HG03064 (cell line): ENCODE data around the gene IQGAP2.

Source experiments
- ATAC-seq: cut with Tn5 transposase; IDR thresholded peaks from one replicate; pipeline ENCODE4 v1.9.1; 2021; ENCODE audit warnings: low read depth; ENCODE audit not compliant: unreplicated experiment

The IQGAP2 gene

DNA sequence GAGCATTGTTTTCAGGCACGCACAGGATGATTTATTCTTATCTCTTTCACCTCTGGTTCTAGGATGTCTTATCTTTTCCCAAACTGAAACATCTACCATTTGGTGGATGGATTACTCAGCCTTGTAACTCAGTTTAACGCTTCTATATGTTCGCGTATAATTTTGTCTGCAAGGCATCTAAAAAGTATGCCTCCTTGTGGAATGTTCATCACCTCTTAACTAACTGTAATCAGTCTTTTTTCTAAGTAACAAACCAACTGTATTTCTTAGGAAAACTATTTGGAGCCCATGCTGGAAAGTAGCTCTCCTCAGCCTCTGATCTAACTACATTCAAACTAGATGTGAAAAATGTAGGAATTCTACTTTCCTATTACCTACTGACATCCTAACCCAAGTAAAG, 231.6 kb downstream of the IQGAP2 start:
- no peak for ATAC-seq

DNA sequence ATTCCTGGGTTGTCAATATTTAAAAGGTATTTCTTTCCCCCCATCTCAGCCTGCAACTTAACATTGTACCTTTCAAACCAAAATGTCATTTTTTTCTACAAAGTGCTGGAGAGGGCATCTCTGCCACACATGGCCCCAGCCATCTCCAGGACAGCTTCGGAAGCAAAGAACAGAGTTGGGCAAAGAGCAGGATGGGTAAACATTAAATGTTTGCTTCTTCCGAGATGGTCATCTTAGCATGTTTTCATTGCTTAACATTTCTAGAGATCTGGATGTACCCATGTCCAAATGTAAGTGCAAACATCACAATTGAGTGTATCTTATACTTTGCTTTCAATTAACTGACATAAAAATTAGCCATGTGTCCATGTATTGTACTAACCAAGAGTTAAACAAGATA, 234.4 kb downstream of the IQGAP2 start:
- ATAC-seq, result no peak

DNA sequence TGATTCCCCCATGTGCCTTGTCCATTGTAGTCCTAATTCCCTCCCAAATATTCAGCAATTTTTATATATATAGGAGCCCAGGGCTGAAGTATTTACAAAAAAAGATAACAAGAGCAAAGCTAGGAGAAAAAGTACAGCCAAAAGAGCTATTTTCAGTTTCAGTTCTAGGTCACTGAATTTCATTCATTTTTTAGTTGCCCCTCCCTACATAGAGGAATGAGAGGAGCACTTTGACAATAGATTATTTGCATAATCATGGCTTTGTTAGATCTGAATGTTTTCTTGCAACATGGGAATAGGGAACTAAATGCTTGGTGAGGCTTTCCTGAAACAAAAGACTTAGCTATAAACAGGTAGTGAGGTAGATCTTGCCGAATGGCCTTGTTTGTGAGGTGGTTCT, 235.4 kb downstream of the IQGAP2 start:
- no peak for ATAC-seq

DNA sequence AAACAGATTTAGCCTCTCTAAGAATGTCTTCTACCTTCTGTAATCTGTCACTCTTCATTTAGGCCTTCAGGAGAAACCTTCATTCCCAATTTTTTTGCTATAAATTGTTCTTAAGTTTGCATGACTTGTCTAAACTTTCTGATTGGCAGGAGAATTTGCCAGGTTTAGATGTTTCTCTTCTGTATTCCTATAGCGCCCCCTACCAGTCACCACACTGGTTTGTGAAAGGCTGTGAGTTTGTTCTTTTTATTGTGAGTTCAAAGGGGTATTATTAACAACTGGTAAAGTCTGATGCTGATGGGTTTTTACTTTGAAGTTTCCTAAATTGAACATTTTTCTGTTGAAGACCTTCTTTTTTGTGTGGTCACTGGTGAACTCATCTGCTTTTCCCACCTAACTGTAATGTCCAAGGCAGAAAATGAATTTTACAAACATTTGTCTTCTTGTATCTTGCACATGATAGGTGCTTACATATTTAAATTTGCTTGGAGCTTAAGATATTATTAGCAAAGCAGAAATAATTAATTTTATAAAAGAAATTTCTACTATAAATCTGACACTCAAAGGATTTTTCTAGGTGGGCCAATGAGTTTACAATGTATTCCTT, 238.5 kb downstream of the IQGAP2 start:
- ATAC-seq, result no peak

DNA sequence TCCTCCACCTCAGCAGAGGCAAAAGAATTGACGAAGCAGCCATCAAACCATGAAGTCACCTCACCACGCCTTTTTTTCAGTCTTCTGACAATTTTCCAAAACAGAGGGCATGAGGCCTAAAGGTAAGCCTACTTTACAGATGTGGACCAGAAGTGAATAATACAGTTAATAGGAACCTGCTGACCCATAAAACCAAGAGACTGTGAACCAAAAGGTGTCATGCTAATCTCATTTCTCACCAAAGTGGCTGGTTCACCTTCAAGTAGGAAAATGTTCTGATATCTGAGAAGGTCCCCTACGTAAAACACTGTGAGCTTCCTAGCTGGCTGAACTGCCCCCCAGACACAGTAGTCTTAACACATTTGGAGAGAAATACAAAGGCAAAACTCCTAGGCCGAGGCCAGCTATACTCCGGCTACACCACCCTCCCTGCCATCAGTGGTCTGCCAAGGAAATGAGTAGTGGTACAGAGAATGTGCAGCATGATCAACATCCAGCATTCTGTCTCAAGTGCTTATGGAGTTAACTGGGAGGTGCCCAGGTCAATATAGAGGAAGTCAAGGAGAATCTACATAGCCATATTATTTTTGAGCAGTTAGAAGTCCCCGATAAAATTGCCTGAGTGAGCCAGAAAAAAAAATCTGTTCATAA, 239.4 kb downstream of the IQGAP2 start:
- no peak for ATAC-seq

DNA sequence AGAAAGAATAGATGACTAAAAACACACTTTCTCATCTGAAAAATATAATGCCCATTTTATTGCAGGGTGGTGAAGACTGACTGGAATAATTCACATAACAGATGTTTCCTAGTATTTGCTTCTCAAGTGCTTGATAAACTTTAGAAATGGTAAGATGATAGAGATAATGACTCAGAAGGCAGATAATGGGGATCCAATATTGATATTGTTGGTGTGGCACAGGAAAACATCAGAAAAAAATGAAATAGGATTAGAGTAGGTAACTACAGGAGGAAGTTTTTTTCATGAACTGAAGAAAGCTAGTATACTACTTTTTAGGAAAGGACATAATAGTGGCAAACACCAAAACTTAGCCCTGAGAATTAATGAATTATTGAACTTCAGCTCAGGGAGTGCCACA, 240.3 kb downstream of the IQGAP2 start:
- ATAC-seq, result no peak

DNA sequence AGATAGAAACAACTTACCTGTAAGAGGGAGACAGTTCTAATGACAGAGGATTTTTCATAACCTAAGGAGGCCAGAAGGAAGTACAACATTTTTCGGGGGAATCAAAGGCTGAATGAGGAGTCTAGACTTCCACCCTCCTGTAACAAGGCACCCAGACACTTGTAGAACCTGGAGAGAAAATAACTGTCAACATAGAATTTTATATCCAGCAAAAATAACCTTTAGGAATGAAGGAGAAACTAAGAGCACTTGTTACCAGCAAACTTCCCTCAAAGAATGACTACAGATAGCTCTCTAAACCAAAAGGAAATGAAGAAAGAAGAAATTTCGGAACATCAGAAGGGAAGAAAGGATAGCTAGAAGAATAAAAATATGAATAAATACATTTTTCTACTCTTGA, 246.1 kb downstream of the IQGAP2 start:
- no peak for ATAC-seq

DNA sequence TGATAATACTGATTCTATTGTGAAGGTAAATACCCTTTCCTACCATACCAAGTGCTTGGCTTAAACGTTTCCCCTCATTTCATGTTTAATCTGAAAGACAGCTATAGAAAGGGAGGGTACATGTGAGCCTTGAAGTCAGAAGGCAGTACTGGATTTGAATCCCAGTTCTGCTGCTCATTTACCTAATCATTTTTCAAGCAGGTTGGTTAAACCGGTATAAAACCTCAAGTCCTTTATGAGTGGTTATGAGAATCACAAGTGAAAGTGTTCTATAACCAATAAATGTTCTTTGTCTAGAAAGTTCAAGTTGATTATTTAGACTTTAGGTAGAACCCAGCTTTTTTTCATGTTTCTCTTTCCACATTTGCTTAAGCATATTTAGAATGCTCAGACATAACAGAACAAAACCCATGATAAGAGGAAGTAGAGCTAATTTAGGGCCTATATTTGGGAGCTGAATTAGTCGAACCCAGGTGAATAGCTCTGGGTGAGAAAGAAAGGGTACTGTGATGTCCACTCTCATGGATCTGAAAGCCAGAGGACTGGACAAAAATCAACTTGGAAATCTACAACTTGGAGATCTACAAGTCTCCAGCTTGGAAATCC, 249.8 kb downstream of the IQGAP2 start:
- no peak for ATAC-seq

DNA sequence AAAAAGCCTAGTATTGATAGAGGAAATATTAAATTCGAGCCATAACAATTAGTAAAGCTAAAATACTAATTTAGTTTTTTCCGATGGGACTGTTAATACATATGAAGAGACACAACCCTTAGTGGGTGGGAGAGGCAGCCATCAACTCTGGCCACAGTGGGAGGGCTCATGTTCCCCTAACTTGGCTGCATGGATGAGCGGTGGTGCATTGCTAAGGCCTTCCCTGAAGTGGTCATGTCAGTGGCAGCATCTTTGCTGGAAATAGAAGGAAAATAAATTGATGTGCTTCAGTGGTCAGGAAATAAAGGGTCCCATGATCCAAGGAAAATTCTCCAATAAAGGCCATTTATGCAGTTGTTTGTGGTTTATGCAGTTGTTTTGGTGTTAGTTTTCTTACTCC, 254.0 kb downstream of the IQGAP2 start:
- ATAC-seq, result no peak

DNA sequence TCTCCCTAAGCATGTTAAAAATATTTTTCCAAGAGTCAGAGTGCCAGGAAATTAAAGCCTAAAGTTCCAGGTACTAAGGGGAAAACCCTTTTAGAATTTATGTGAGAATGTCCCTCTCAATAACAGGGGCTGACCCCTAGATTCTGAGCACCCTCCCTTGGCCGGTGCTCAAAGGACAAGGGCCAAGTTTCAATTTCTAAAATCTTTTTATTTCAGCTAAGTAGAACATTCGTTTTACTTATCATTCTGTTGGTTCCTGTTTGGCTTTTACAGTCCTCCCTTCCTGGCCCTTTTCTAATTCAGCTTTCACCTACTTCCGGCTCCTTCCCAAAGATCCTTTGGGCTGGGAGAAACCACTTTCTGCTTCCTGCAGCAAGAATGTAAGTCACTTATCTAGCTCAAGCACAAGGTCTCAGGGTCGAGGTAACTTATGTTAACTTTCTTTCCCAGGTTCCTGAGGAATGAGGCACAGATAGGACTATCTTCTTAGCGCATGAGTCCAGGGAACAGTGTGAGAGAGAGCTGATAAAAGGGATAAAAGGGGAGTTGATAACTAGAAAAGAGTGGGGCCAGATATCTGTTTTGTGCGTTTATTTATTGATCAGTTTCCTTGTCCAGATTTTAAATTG, 254.7 kb downstream of the IQGAP2 start:
- ATAC-seq, result no peak

DNA sequence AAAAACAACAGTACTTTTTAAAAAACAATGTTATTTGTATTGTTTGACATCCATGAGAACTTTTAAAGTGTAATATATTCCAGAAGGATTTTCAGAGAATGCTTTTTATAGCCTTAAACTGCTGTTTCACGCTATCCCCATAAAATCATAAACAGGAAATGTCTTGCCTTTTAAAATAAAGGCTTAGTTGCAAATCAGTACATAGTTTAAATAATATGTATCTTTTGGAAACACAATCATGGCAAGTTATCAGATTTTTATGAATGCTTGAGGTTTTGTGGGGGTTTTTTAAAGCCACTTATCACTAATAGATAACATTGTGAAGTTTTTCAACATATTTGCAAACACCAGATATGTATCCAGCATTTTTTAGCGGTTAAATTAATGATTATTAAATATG, 257.3 kb downstream of the IQGAP2 start:
- no peak for ATAC-seq

DNA sequence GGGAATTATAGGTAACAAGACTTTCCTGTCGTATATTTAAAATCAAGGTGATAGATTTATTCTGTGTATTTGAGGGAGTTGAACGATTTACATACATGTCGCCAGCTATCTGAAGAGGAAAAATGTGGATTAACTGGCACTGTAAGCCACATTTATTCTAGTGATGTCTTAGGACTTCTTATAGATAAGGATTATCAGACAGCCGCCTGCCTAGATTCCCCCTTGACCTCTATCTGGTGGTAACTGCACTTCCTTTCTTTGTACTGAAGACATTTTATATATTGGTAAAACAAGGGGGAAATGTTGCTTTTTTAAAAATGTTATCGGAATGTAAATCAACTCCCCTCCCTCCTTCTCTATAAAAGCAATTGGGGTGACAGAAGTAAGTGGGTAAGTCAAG, 259.4 kb downstream of the IQGAP2 start:
- no peak for ATAC-seq

DNA sequence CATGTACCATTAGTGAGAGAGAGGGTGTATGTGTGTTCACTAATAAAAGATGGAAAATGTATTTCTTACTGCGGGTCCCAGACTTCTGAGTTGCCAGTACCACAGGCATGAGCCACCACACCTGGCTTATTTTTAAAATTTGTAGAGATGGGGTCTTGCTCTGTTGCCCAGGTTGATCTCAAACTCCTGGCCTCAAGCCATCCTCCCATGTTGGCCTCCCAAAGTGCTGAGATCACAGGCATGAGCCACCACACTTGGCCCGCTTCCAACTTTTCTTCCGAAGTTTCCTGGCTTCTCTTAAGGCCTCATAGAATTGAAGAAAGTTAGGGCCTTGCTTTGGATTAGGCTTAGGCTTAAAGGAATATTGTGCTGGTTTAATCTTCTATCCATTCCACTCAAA, 260.5 kb downstream of the IQGAP2 start:
- ATAC-seq, result no peak

DNA sequence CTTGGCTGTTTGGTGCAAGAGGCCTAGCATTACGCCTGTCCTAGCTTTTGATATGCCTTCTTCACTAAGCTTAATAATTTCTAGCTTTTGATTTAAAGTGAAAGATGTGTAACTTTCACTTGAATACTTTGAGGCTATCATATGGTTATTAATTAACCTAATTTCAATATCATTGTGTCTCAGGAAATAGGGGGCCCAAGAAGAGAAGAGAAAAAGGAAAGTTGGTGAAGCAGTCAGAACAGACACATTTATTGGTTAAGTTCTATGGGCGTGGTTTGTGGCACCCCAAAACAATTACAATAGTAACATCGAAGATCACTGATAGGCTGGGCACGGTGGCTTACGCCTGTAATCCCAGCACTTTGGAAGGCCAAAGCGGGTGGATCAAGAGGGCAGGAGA, 261.0 kb downstream of the IQGAP2 start:
- no peak for ATAC-seq

DNA sequence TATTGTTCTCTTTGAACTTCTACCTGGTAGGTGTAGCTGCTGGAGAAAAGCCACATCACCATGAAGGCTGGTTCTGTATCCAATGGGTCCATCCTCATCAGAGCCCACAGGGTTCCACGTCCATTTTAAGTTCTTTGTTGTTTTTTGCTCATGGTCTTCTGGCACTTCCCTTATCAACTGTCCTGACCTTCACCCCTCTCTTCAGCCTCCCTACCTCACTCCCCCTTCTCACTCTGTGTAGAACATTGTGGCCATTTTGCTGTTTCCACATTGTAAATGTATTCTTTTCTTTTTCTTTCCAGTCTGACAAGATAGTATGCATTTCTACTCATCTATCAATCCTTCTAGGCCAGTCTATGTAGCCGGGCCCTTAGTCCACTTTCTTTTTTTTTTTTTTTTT, 264.4 kb downstream of the IQGAP2 start:
- no peak for ATAC-seq

DNA sequence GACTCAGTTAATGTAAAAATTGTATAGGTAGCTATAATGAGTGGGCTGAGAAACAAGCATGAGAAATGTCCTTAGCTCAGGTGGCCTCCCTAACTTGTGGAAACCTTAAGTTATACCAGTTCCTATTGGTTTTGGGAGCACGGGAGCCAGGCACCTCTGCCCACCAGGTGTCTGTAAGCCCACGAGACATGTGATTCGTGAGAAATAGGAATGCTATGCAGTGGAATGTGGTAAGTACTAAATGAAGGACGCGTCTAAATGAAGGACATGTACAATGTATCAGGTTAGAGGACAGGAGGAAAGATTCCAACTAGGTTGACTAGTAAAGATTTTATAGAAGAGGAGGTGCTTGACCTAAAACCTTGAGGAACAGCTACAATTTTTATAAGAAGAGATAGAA, 266.2 kb downstream of the IQGAP2 start:
- no peak for ATAC-seq

DNA sequence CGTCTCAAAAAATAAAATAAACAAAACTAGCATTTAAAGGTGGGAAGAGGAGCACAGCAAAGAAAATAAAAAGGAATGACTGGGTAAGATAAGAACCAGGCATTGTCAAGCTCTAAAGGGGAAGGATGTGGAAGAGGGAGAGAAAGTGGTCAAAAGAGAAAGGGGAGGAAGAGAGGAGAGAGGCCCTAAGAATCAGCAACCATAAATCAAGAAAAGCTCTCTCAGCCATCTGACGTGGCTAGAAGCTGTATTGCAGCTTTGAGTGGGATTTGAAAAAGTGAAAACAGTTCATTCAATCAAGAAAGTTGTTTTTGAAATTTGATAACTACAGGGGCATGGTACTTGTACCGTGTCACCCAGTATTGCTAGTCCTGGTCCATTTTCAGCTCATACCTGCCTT, 267.4 kb downstream of the IQGAP2 start:
- no peak for ATAC-seq

DNA sequence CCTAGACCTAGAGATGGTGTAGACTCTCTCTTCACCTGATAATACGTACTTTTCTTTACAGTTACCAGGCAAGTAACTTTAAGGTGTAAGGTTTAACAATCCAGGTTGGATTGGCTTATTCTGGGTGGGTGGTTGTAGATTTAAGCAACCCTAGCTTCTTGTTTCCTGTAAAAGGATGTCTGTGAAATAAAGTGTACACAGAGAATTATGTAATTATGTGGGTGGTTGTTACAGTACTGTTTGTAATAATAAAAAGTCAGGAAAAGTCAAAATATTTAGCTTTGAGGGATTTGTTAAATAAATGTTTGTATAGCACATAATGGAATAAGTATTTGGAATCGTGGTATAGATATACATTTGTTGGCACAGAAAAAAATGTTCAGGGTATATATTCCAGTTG, 269.2 kb downstream of the IQGAP2 start:
- no peak for ATAC-seq

DNA sequence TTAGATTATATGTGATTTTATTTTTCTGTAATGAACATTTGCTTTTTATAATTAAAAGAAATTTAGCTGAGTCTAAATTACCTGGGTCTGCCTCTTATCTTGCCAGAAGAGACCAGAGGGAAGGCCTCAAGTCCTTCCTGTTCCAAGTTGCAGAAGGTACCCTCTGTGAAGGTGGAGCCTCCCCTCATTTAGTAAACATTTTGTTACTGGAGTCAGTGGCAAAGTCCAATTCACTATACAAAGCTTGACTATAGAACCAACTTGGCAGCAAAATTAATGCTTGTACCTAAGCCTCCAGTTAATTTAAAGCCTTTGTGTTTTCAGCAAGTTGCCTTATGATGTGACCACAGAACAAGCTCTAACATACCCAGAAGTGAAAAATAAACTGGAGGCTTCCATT, 270.0 kb downstream of the IQGAP2 start:
- no peak for ATAC-seq

DNA sequence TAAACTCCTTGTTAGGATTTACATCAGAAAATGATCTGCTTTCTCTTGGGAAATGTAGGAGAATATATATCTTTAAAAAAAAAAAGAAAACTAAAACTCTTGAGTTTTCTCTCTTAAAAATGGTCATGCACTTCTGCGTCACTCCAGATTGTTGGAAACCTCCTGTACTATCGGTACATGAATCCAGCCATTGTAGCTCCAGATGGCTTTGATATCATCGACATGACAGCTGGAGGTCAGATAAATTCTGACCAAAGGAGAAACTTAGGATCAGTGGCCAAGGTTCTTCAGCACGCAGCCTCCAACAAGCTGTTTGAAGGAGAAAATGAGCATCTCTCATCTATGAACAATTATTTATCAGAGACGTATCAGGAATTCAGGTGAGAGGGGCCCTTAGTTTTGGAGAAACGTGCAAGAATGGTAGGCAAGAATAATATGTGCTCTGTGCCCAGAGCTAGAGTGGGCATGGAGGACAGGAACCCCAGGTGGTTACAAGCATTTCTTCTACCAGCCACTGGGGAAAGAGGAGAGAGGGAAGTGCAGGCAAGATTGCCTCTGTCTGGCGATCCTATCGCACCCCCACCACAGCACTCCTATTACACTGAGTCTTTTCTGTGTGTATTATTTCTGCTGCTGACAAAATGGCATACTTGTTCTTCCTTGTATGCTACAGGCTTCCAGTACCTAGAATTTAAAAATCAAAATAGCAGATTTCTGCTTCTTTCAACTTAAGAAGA, 271.4 kb downstream of the IQGAP2 start:
- ATAC-seq, result no peak

DNA sequence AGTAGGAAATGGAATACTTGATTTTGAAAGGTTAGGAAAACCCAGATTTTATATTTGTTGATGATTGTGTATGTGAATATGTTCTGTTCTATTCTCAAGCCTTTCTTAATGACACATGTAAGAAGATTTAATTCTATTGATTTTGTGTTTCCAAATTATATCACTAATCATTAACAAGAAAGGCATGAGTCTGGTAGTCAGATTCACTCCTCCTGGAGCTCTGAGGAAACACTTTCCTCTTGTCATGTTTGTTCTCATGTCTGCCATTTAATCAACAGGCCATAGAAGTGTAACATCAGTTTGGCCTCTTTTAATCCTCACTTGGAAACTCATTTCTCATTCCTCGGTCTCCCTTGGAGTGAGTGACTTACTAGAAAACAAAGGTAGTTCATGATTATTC, 272.3 kb downstream of the IQGAP2 start:
- no peak for ATAC-seq
